ENCODE results near the gene MFSD6. TPM values are rescaled to one million over a fixed set of nuclear protein-coding genes. Genes with fewer than 3 reads are reported as not detected.
"Not testable (repeated sequence)": the region's sequence is repeated elsewhere in the genome, so short reads cannot be mapped to it uniquely, and the experiment has no call there.

Gene MFSD6
- total RNA-seq (15.2 and 31.4 TPM in 2 replicates), polyA plus RNA-seq (21.5 and 50.8 TPM in 2 replicates), polyA minus RNA-seq (ENCODE audit: low replicate concordance) (22.8 and 32.0 TPM in 2 replicates)
- 13.1 and 32.9 TPM in 2 replicates for polyA plus RNA-seq (2012)

DNA sequence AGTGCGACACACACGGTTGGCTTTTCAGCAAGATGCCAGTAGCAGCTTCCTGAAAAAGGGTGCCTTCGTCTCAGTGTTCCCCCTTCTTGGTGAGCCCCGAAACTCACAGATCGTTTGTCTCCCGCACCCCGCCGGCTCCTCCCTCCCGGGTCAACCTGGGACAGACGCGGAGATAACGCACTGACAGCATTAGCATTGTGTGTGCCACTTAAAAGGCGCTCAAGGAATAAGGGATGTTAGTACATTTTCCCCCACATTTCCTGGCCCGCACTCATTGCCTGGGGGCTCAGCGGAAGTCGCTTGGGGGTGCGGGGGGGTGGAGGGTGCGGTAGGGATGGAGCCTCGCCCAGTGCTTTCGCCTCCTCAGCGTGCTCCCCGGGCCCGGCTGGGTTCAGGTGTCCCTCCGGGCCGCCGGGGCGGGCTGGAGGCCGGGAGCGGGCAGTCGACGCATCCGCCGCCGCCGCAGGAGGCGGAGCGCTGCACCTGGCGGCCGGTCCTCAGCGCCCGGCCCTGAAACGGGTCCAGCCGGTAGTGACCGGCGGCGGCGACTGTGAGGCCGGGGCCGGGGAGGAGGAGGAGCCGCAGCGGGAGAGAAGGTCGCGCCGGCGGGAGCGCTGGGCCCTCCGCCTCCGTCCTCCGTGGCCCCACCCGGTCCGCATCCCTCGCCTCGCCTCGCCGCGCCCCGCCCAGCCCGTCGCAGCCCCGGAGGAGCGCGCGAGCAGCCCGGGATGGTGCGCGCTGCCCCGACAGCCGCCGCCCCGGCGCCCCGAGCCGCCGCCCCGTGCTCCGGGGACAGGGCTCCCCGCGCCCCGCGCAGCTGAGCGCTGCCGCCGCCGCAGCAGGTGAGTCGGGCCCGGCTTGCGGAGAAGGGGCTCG is at the start of gene MFSD6:
MFSD6 (plus strand) TSS at position 694 of the 876 bp plus-strand sequence. CDS start 27,675 bp downstream, outside the sequence.
- peak within 1 kb of the TSS; percentile 50 for H3K9ac ChIP-seq (ENCODE audit: insufficient read depth, low read length)
- H3K4me1 ChIP-seq (ENCODE audit: control insufficient read depth, extremely low read depth, insufficient read depth, low read length) = no peaks in the 10 kb centered on the region
- no peak within 1 kb of the TSS for H3K27ac ChIP-seq (ENCODE audit: insufficient read depth, low read length)
- H3K9me3 ChIP-seq (ENCODE audit: control insufficient read depth, insufficient read depth, low read depth, low read length) = no peaks in the 10 kb centered on the region
- DNase-seq (ENCODE audit: low read depth in 2 of 2) = no peak
- H3K36me3 ChIP-seq (ENCODE audit: control insufficient read depth, insufficient read depth, low read length) = no peaks in the 10 kb centered on the region
- peak within 1 kb of the TSS; percentile 51 to 78 (median 62) for H3K4me3 ChIP-seq (replicated peaks in 1 of 4; ENCODE audit: control extremely low read depth in 1 of 4, insufficient read depth in 1 of 4, low read depth in 3 of 4, low read length in 4 of 4)
- TF ChIP-seq, protein P1, sequence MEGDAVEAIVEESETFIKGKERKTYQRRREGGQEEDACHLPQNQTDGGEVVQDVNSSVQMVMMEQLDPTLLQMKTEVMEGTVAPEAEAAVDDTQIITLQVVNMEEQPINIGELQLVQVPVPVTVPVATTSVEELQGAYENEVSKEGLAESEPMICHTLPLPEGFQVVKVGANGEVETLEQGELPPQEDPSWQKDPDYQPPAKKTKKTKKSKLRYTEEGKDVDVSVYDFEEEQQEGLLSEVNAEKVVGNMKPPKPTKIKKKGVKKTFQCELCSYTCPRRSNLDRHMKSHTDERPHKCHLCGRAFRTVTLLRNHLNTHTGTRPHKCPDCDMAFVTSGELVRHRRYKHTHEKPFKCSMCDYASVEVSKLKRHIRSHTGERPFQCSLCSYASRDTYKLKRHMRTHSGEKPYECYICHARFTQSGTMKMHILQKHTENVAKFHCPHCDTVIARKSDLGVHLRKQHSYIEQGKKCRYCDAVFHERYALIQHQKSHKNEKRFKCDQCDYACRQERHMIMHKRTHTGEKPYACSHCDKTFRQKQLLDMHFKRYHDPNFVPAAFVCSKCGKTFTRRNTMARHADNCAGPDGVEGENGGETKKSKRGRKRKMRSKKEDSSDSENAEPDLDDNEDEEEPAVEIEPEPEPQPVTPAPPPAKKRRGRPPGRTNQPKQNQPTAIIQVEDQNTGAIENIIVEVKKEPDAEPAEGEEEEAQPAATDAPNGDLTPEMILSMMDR (conservative IDR thresholded peaks at IDR 0.05 in 1 of 2, IDR thresholded peaks at IDR 0.05 in 1 of 2; ENCODE audit: low read depth in 1 of 2, low read length in 2 of 2) = no peak
- no peak for TF ChIP-seq EZH2 (IDR thresholded peaks at IDR 0.05; ENCODE audit: low read length, missing control alignments)
- no peaks in the 10 kb centered on the region for H4K20me1 ChIP-seq (ENCODE audit: control insufficient read depth, extremely low read depth, insufficient read depth, low read length)
- peaks cover 3% of the 10 kb centered on the region for H3K27me3 ChIP-seq (ENCODE audit: control insufficient read depth, insufficient read depth, low read length)
- peak within 1 kb of the TSS; percentile 80 for H3K4me2 ChIP-seq (ENCODE audit: extremely low read depth, insufficient read depth, low read length)
- no peaks in the 10 kb centered on the region for H3K79me2 ChIP-seq (ENCODE audit: control insufficient read depth, insufficient read depth, low read length)
- H2AFZ ChIP-seq (ENCODE audit: low read length) = peak within 1 kb of the TSS; percentile 69

DNA sequence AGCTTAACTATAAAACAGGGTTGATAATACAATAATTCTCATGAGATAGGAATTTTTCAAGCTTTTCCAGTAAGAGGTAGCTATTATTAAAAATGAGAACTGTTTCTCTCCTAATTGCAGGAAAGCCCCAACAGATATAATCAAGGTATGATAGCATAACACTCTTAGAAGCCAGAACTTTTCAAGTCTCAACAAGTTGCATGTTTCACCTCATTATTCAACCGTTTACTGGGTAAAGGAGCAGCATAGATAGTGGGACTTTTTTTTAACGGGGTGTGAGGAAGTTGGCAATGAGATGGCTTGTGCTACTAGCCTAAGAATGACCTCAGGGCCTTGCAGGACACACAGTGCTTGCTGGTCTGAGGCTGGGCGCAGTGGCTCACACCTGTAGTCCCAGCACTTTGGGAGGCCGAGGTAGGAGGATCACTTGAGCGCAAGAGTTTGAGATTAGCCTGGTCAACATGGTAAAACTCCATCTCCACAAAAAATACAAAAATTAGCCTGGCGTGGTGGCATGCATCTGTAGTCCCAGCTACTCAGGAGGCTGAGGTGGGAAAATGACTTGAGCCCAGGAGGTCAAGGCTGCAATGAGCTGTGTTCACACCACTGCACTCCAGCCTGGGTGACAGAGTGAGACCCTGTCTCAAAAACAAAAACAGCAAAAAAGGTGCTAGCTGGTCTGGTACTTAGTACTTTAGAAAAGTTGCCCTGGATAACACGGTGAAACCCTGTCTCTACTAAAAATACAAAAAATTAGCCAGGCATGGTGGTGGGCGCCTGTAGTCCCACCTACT is 49.3 kb upstream of the MFSD6 start:
- DNase-seq (ENCODE audit: low read depth in 2 of 2); H2AFZ ChIP-seq (ENCODE audit: low read length); H3K4me3 ChIP-seq (replicated peaks in 1 of 4; ENCODE audit: control extremely low read depth in 1 of 4, insufficient read depth in 1 of 4, low read depth in 3 of 4, low read length in 4 of 4); H3K9ac ChIP-seq (ENCODE audit: insufficient read depth, low read length); H3K9me3 ChIP-seq (ENCODE audit: control insufficient read depth, insufficient read depth, low read depth, low read length); H4K20me1 ChIP-seq (ENCODE audit: control insufficient read depth, extremely low read depth, insufficient read depth, low read length); H3K36me3 ChIP-seq (ENCODE audit: control insufficient read depth, insufficient read depth, low read length); H3K27me3 ChIP-seq (ENCODE audit: control insufficient read depth, insufficient read depth, low read length); H3K79me2 ChIP-seq (ENCODE audit: control insufficient read depth, insufficient read depth, low read length); H3K4me2 ChIP-seq (ENCODE audit: extremely low read depth, insufficient read depth, low read length); H3K27ac ChIP-seq (ENCODE audit: insufficient read depth, low read length); H3K4me1 ChIP-seq (ENCODE audit: control insufficient read depth, extremely low read depth, insufficient read depth, low read length): not testable (repeated sequence)

DNA sequence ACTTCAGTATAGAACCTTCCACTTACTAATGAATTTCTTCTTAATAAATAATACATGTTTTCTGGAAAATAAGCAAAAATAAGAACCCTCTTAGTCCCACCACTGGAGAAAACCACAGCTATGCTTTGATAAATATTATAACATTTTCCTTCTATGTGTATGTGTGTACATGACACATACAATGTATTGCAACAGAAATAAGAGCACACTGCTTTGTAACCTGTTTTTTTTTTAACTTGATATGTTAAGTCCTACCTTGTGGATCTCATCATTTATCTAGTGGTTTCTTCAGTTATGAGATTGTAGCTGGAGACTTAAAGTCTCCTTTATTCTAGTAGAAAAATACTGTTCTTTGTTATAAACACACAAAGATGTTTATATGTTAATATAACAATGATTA is 47.6 kb upstream of the MFSD6 start:
- Histone ChIP-seq H3K79me2 (ENCODE audit: control insufficient read depth, insufficient read depth, low read length) (peaks cover 2% of the 10 kb centered on the region), H2AFZ (ENCODE audit: low read length) (no peak overlapping the region), H3K4me1 (ENCODE audit: control insufficient read depth, extremely low read depth, insufficient read depth, low read length) (peaks cover 3% of the 10 kb centered on the region), H3K9me3 (ENCODE audit: control insufficient read depth, insufficient read depth, low read depth, low read length) (no peaks in the 10 kb centered on the region), H4K20me1 (ENCODE audit: control insufficient read depth, extremely low read depth, insufficient read depth, low read length) (no peaks in the 10 kb centered on the region), H3K4me3 (replicated peaks in 1 of 4; ENCODE audit: control extremely low read depth in 1 of 4, insufficient read depth in 1 of 4, low read depth in 3 of 4, low read length in 4 of 4) (no peak overlapping the region), H3K4me2 (ENCODE audit: extremely low read depth, insufficient read depth, low read length) (no peak overlapping the region), H3K27ac (ENCODE audit: insufficient read depth, low read length) (no peak overlapping the region), H3K27me3 (ENCODE audit: control insufficient read depth, insufficient read depth, low read length) (no peaks in the 10 kb centered on the region), H3K36me3 (ENCODE audit: control insufficient read depth, insufficient read depth, low read length) (no peaks in the 10 kb centered on the region), H3K9ac (ENCODE audit: insufficient read depth, low read length) (no peak overlapping the region)
- DNase-seq (ENCODE audit: low read depth in 2 of 2) = no peak
- TF ChIP-seq, protein P1 (conservative IDR thresholded peaks at IDR 0.05 in 1 of 2, IDR thresholded peaks at IDR 0.05 in 1 of 2; ENCODE audit: low read depth in 1 of 2, low read length in 2 of 2) = no peak
- TF ChIP-seq EZH2 (IDR thresholded peaks at IDR 0.05; ENCODE audit: low read length, missing control alignments) = no peak
